Mesenchymal stem cell (in vitro differentiated cells and primary cell): ENCODE data around the gene CEACAM20.
"Not testable (repeated sequence)": the region's sequence is repeated elsewhere in the genome, so short reads cannot be mapped to it uniquely, and the experiment has no call there.

Experiments used
- DNase-seq: peaks from one replicate; pipeline ENCODE4 v3.0.0-alpha.2; 2013
- H2AFZ ChIP-seq: one replicate; pipeline ENCODE4 v1.6.1; 2013; ENCODE audit warnings: low read depth, mild to moderate bottlenecking, control low read depth, inconsistent platforms, low read length, moderate library complexity
- H2AK5ac ChIP-seq: 2 replicates; pipeline ENCODE4 v1.6.1; 2013; ENCODE audit warnings: low read length, moderate library complexity, mild to moderate bottlenecking, inconsistent platforms; ENCODE audit not compliant: severe bottlenecking
- H2BK120ac ChIP-seq: one replicate; pipeline ENCODE4 v1.6.1; 2013; ENCODE audit warnings: low read depth, mild to moderate bottlenecking, inconsistent platforms, low read length, moderate library complexity
- H2BK12ac ChIP-seq, 2 experiments: one replicate each; pipeline ENCODE4 v1.6.1; 2013; ENCODE audit warnings: inconsistent platforms in 2 of 2, low read length in 2 of 2, mild to moderate bottlenecking in 2 of 2, moderate library complexity in 2 of 2, control low read depth in 1 of 2
- H2BK15ac ChIP-seq: one replicate; pipeline ENCODE4 v1.6.1; 2013; ENCODE audit warnings: mild to moderate bottlenecking, low read depth, inconsistent platforms; ENCODE audit not compliant: poor library complexity, severe bottlenecking
- H2BK5ac ChIP-seq: 2 replicates; pipeline ENCODE4 v1.6.1; 2013; ENCODE audit warnings: low read depth, mild to moderate bottlenecking, low read length, control low read depth, inconsistent platforms; ENCODE audit not compliant: poor library complexity, severe bottlenecking
- H3K14ac ChIP-seq, 2 experiments: one replicate each; pipeline ENCODE4 v1.6.1; 2013; ENCODE audit warnings: inconsistent platforms in 2 of 2, low read length in 2 of 2, control low read depth in 1 of 2, mild to moderate bottlenecking in 1 of 2, moderate library complexity in 1 of 2
- H3K18ac ChIP-seq, 2 experiments: one replicate each; pipeline ENCODE4 v1.6.1; 2013; ENCODE audit warnings: inconsistent platforms in 2 of 2, low read length in 2 of 2, control low read depth in 1 of 2, low read depth in 1 of 2, mild to moderate bottlenecking in 1 of 2
- H3K23ac ChIP-seq, 2 experiments: one replicate each; pipeline ENCODE4 v1.6.1; 2013; ENCODE audit warnings: inconsistent platforms in 2 of 2, low read length in 2 of 2, mild to moderate bottlenecking in 2 of 2, moderate library complexity in 2 of 2, control low read depth in 1 of 2
- H3K27ac ChIP-seq: 2 replicates; pipeline ENCODE4 v1.5.1; 2013; ENCODE audit warnings: mild to moderate bottlenecking, moderate library complexity, low read length, control low read depth, inconsistent platforms; ENCODE audit not compliant: poor library complexity, severe bottlenecking
- H3K27me3 ChIP-seq, 2 experiments: 2 replicates each; pipeline versions ENCODE4 v1.6.1 to v1.7.0; 2013; ENCODE audit warnings: low read length in 2 of 2, mild to moderate bottlenecking in 2 of 2, moderate library complexity in 2 of 2, control low read depth in 1 of 2, inconsistent platforms in 1 of 2; ENCODE audit not compliant: control insufficient read depth in 1 of 2, insufficient read depth in 1 of 2
- H3K36me3 ChIP-seq, 2 experiments: 2 replicates each; pipeline versions ENCODE4 v1.6.1 to v1.7.0; 2013; ENCODE audit warnings: low read length in 2 of 2, control low read depth in 1 of 2, inconsistent platforms in 1 of 2, low read depth in 1 of 2, mild to moderate bottlenecking in 1 of 2; ENCODE audit not compliant: insufficient read depth in 2 of 2, control insufficient read depth in 1 of 2
- H3K4ac ChIP-seq, 2 experiments: one replicate each; pipeline ENCODE4 v1.6.1; 2013; ENCODE audit warnings: inconsistent platforms in 2 of 2, low read length in 2 of 2, mild to moderate bottlenecking in 2 of 2, moderate library complexity in 2 of 2, control low read depth in 1 of 2, low read depth in 1 of 2
- H3K4me1 ChIP-seq: 2 replicates; pipeline ENCODE4 v1.6.1; 2013; ENCODE audit warnings: low read depth, low read length, control low read depth; ENCODE audit not compliant: control insufficient read depth, insufficient read depth
- H3K4me2 ChIP-seq: 2 replicates; pipeline ENCODE4 v1.6.1; 2013; ENCODE audit warnings: low read length, mild to moderate bottlenecking, inconsistent platforms; ENCODE audit not compliant: poor library complexity, severe bottlenecking
- H3K4me3 ChIP-seq, 2 experiments: 2 replicates each; pipeline versions ENCODE4 v1.5.1 to v1.7.0; 2013; ENCODE audit warnings: low read length in 2 of 2, mild to moderate bottlenecking in 2 of 2, control low read depth in 1 of 2, low read depth in 1 of 2; ENCODE audit not compliant: insufficient read depth in 1 of 2
- H3K79me1 ChIP-seq: replicated peaks from 2 replicates; pipeline ENCODE4 v1.6.1; 2013; ENCODE audit warnings: mild to moderate bottlenecking, control low read depth, low read length, inconsistent platforms; ENCODE audit not compliant: poor library complexity, severe bottlenecking
- H3K9ac ChIP-seq: 2 replicates; pipeline ENCODE4 v1.7.0; 2013; ENCODE audit warnings: mild to moderate bottlenecking, low read length, moderate library complexity
- H3K9me3 ChIP-seq: 2 replicates; pipeline ENCODE4 v1.7.0; 2013; ENCODE audit warnings: mild to moderate bottlenecking, low read length; ENCODE audit not compliant: control insufficient read depth
- H4K8ac ChIP-seq: one replicate; pipeline ENCODE4 v1.6.1; 2013; ENCODE audit warnings: inconsistent platforms, mild to moderate bottlenecking, low read length, moderate library complexity
- H4K91ac ChIP-seq: one replicate; pipeline ENCODE4 v1.6.1; 2013; ENCODE audit warnings: mild to moderate bottlenecking, low read length, inconsistent platforms
- WGBS: methylation state at CpG from one replicate; pipeline ENCODE4 v1.1.7; 2013; ENCODE audit warnings: mixed read lengths; 5-methylcytosine and 5-hydroxymethylcytosine counted together

CEACAM20 gene

DNA sequence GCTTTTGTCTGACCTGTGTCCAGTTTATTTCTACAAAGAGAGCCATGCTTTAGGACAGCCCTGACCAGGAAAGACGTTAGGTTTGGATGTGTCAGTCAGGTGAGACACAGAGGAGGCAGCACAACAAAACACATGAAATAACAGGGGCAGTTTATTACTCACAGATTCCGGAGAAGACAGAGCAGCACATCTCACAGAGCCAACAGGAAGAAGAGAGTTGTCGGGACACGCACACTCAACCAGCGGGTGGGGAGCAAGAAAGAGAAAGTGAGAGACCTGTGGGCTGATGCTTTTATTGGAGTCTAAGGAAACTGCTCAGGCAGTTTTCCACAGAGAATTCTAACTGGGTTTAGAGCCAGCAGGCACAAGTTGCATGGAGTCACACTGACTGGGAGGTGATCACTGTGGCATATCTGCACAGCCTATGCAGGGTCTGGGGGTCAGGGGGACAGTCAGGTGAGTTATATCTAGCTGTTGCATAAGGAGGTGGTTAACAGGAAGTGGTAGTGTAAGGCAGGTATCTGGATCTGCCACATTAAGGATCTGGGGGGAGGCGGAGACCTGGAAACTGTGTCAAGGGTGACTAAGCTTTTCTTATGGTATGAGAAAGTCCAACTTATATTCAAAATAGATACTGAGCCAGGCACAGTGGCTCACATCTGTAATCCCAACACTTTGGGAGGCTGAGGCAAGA is 24.1 kb upstream of the CEACAM20 start:
- Histone ChIP-seq H2BK120ac (no peak overlapping the region), H2AFZ (no peak overlapping the region), H2BK12ac (no peak overlapping the region), H2BK15ac (no peak overlapping the region), H3K4me2 (no peak overlapping the region), H3K4ac (no peak overlapping the region), H3K27me3 (no peaks in the 10 kb centered on the region), H3K27ac (no peak overlapping the region), H3K36me3 (no peaks in the 10 kb centered on the region), H3K79me1 (no peaks in the 10 kb centered on the region), H3K23ac (no peak overlapping the region), H3K14ac (no peak overlapping the region), H3K18ac (no peak overlapping the region), H4K8ac (no peak overlapping the region), H3K9me3 (no peaks in the 10 kb centered on the region), H3K4me1 (peaks cover 2% of the 10 kb centered on the region), H2BK5ac (no peak overlapping the region), H3K9ac (no peak overlapping the region), H3K4me3 (no peak overlapping the region), H2AK5ac (no peak overlapping the region), H4K91ac (no peak overlapping the region)
- WGBS, result 68% methylated on average over 5 of the region's 6 CpGs
- DNase-seq, result no peak

DNA sequence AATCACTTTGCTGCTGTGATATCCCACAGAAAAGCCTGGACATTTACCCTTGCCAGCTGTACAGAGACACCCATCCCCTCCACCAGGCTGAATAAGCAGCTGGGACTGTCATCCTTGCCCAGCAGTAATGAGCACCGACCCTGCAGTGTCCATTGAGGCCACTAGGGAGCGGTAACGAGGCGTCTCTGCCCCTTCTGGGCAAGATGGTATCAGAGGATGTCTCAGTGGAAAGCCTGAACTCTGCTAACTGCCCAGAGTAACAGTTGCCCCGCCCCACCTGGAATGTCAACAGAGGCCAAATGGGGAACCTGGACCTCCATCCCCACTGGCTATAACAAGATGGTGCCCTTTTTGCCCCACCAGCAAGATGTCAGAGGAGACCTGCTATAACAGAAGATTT is 22.8 kb upstream of the CEACAM20 start:
- no peak overlapping the region for H2BK5ac ChIP-seq
- H3K9me3 ChIP-seq, result no peaks in the 10 kb centered on the region
- no peak overlapping the region for H3K23ac ChIP-seq
- H2BK15ac ChIP-seq, result no peak overlapping the region
- no peak overlapping the region for H3K27ac ChIP-seq
- no peak overlapping the region for H4K91ac ChIP-seq
- no peaks in the 10 kb centered on the region for H3K79me1 ChIP-seq
- no peak overlapping the region for H4K8ac ChIP-seq
- H2AK5ac ChIP-seq, result no peak overlapping the region
- peaks cover 2% of the 10 kb centered on the region for H3K4me1 ChIP-seq
- no peaks in the 10 kb centered on the region for H3K27me3 ChIP-seq
- H3K4me3 ChIP-seq, result no peak overlapping the region
- no peak overlapping the region for H2BK120ac ChIP-seq
- H3K36me3 ChIP-seq, result no peaks in the 10 kb centered on the region
- H3K4me2 ChIP-seq, result no peak overlapping the region
- H2BK12ac ChIP-seq, result no peak overlapping the region
- H2AFZ ChIP-seq, result no peak overlapping the region
- no peak overlapping the region for H3K14ac ChIP-seq
- no peak overlapping the region for H3K4ac ChIP-seq
- peak; percentile 23 for DNase-seq
- 9% methylated on average over 5 of the region's 5 CpGs for WGBS
- H3K18ac ChIP-seq, result no peak overlapping the region
- no peak overlapping the region for H3K9ac ChIP-seq

DNA sequence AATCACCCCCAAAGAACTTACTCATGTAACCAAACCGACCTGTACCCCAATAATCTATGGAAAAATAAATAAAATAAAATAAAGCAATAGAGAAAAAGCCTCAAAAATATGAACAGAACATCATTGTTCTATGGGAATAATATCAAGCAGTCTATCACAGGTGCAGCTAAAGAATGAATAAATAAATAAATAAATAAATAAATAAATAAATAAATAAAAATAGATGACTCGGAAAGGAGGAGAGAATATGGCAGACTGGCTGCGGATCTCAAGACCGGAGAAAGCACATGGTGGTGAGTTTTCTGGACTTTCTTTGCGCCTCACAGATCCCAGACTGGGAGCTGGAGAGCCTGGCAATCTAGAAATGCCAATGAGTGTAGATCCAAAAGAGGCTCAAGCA is 22.4 kb upstream of the CEACAM20 start:
- Histone ChIP-seq H3K4me3 (no peak overlapping the region), H2BK120ac (no peak overlapping the region), H3K36me3 (no peaks in the 10 kb centered on the region), H3K4me1 (peaks cover 2% of the 10 kb centered on the region), H3K9ac (no peak overlapping the region), H2BK5ac (no peak overlapping the region), H3K79me1 (no peaks in the 10 kb centered on the region), H3K27ac (no peak overlapping the region), H3K23ac (no peak overlapping the region), H2BK12ac (no peak overlapping the region), H3K27me3 (no peaks in the 10 kb centered on the region), H2BK15ac (no peak overlapping the region), H3K4ac (no peak overlapping the region), H3K14ac (no peak overlapping the region), H3K9me3 (no peaks in the 10 kb centered on the region), H3K18ac (no peak overlapping the region), H4K91ac (no peak overlapping the region), H4K8ac (no peak overlapping the region), H2AFZ (no peak overlapping the region), H3K4me2 (no peak overlapping the region), H2AK5ac (no peak overlapping the region)
- no peak for DNase-seq
- WGBS, result 92% methylated on average over 4 of the region's 5 CpGs

DNA sequence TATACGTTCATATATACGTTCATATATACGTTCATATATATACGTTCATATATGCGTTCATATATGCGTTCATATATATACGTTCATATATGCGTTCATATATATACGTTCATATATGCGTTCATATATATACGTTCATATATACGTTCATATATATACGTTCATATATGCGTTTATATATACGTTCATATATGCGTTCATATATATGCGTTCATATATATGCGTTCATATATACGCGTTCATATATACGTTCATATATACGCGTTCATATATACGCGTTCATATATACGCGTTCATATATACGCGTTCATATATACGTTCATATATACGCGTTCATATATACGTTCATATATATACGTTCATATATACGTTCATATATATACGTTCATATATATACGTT is 21.5 kb upstream of the CEACAM20 start:
- not testable (repeated sequence) for H4K8ac ChIP-seq, H3K36me3 ChIP-seq, H3K27ac ChIP-seq, H3K4ac ChIP-seq, H3K18ac ChIP-seq, H4K91ac ChIP-seq, H3K79me1 ChIP-seq, H3K4me3 ChIP-seq, H3K27me3 ChIP-seq, H2BK120ac ChIP-seq, H2BK12ac ChIP-seq, H2BK15ac ChIP-seq, H3K4me1 ChIP-seq, H2AFZ ChIP-seq, H3K23ac ChIP-seq, H3K9ac ChIP-seq, H3K14ac ChIP-seq, H2BK5ac ChIP-seq, H3K4me2 ChIP-seq, DNase-seq, H2AK5ac ChIP-seq, H3K9me3 ChIP-seq
- 92% methylated on average over 37 of the region's 37 CpGs for WGBS
